GM12864 (cell line): Measurements from ENCODE around the gene SERPINB10.
A peak's percentile ranks its signal among the peaks of the same experiment; 100 is the strongest.

ENCODE experiments used
- DNase-seq: peaks from one replicate; pipeline ENCODE4 v3.0.0-alpha.2; 2011; ENCODE audit warnings: low read depth
- H3K4me3 ChIP-seq: 2 replicates; pipeline ENCODE4 v1.5.1; 2011; ENCODE audit warnings: mild to moderate bottlenecking, low read depth, low read length, control low read depth
- TF ChIP-seq, protein P1 (sequence below): IDR thresholded peaks from 2 replicates; pipeline ENCODE4 v1.5.1; 2011; ENCODE audit warnings: low read depth, mild to moderate bottlenecking, moderate library complexity, low read length, control low read depth, inconsistent platforms; ENCODE audit errors: missing control alignments

The SERPINB10 gene

GRCh38 chr18:63960891-63961290 is 53.1 kb downstream of the SERPINB10 start:
- H3K4me3 ChIP-seq = no peak overlapping the region
- no peak for DNase-seq
- TF ChIP-seq, protein P1, sequence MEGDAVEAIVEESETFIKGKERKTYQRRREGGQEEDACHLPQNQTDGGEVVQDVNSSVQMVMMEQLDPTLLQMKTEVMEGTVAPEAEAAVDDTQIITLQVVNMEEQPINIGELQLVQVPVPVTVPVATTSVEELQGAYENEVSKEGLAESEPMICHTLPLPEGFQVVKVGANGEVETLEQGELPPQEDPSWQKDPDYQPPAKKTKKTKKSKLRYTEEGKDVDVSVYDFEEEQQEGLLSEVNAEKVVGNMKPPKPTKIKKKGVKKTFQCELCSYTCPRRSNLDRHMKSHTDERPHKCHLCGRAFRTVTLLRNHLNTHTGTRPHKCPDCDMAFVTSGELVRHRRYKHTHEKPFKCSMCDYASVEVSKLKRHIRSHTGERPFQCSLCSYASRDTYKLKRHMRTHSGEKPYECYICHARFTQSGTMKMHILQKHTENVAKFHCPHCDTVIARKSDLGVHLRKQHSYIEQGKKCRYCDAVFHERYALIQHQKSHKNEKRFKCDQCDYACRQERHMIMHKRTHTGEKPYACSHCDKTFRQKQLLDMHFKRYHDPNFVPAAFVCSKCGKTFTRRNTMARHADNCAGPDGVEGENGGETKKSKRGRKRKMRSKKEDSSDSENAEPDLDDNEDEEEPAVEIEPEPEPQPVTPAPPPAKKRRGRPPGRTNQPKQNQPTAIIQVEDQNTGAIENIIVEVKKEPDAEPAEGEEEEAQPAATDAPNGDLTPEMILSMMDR = no peak

DNA sequence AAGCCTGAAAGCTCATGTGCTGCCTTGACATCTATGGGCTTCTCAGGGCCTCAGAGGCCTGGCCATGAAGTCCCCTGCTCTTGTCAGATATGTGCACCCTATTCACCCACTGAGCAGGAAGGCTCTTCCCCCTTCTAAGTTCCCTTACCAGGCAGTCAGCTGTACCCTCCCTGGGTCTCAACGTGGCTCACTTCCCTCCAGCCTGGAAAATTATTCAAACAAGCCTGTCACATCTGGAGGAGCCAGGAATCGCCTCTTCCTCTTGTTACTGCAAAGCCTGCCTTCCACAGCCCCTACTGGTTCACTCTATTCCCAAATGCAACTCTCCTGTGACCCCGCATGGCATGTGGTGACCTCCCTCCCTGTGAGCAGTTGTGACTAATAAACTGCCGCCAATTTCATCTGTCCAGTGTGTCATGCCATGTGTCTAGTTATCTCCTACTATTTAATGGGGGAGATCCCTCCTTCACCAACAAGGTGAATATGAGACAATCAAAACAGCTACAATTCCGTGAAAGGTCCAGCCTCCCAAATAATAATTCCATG is 53.8 kb downstream of the SERPINB10 start:
- no peak for DNase-seq
- H3K4me3 ChIP-seq = no peak overlapping the region
- TF ChIP-seq, protein P1 = no peak

- no peak for DNase-seq
Observed at GRCh38 chr18:63962137-63962536, 54.4 kb downstream of the SERPINB10 start.

GRCh38 chr18:63963615-63964256 is 56.0 kb downstream of the SERPINB10 start:
- no peak overlapping the region for H3K4me3 ChIP-seq
- no peak for DNase-seq
- TF ChIP-seq, protein P1 = peak; percentile 83

More at GRCh38 chr18:63962137-63962536, 54.4 kb downstream of the SERPINB10 start:
- TF ChIP-seq, protein P1 = no peak
- no peak overlapping the region for H3K4me3 ChIP-seq

GRCh38 chr18:63964908-63965307 is 57.1 kb downstream of the SERPINB10 start:
- TF ChIP-seq, protein P1 = no peak
- DNase-seq = no peak
- no peak overlapping the region for H3K4me3 ChIP-seq

- TF ChIP-seq, protein P1 = no peak
- DNase-seq = no peak
- no peak overlapping the region for H3K4me3 ChIP-seq
Observed at GRCh38 chr18:63965716-63966330, 58.1 kb downstream of the SERPINB10 start.
